Brain microvascular endothelial cell (primary cell): ENCODE data around the gene HOXA11.

Source experiments
- DNase-seq: peaks from one replicate; pipeline ENCODE4 v3.0.0-alpha.2; 2020
- H3K27ac ChIP-seq: fragments of 250-450 bp; sonication (Bioruptor Pico); 2 replicates; pipeline ENCODE4 v1.5.1; 2020; ENCODE audit warnings: mild to moderate bottlenecking, moderate library complexity
- H3K27me3 ChIP-seq: fragments of 250-450 bp; sonication (Bioruptor Pico); replicated peaks from 2 replicates; pipeline ENCODE4 v1.5.1; 2020; ENCODE audit warnings: mild to moderate bottlenecking
- H3K36me3 ChIP-seq: fragments of 250-450 bp; sonication (Bioruptor Pico); replicated peaks from 2 replicates; pipeline ENCODE4 v1.5.1; 2020; ENCODE audit warnings: mild to moderate bottlenecking
- H3K4me3 ChIP-seq: 2 replicates; pipeline ENCODE4 v1.5.1; 2011; ENCODE audit warnings: low read depth, mild to moderate bottlenecking, control low read depth, low read length, moderate library complexity
- in situ Hi-C: cut with HindIII; loops from 2 replicates; pipeline ENCODE4 v1.10.0; 2017; ENCODE audit warnings: low sequenced_read_pairs, low pct_ligation_motif_present
- TF ChIP-seq, protein P1 (sequence below): IDR thresholded peaks from 2 replicates; pipeline ENCODE4 v1.5.1; 2011; ENCODE audit warnings: low read depth, mild to moderate bottlenecking, moderate library complexity, low read length, control low read depth, inconsistent platforms; ENCODE audit errors: missing control alignments

HOXA11 gene

DNA sequence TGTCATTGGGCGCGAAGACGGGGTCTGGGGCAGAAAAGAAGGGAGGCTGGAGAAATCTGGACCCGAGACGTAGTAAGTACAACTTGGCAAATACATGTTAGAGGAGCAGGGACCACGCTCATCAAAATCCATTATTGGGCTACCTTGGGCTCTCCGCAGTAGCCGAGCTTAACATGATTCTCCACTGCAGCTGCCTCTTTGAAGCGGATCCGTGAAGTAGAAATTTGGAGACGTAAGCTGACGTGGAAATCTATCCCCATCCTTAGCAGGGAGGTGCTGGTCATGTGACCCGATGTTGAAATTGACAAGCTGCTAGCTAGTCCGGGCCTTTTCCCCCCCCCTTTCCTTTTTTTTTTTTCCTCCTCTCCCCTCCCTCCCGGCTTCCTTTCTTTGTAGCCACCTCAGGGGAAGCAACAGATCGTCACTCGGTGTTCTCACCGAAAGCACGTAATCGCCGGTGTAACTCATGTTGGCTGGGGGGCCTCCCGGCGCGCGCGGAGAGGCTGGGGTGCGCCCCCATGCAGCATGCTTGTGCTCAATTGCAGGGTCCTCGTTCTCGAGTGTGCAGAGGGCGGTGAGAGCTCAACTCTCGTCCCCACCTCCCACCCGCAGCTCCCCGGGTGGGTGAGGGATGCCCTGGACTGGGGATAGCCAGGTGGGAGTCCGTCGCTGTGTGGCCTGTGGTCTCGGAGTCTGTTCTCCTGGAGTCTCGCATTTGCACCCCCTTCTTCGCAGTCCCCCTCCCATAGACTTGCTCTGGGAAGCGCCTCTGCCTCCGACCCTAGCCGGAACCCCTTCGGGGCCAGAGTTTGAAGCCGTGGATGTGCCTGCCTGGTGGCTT, at the start of gene HOXA11:
HOXA11 (minus strand) TSS at position 220 of the 841 bp plus-strand sequence; CDS start at position 132, 88 bp downstream.
- DNase-seq = no peak
- Histone ChIP-seq H3K4me3 (no peak within 1 kb of the TSS), H3K27ac (no peak within 1 kb of the TSS), H3K27me3 (peaks cover 94% of the 10 kb centered on the region), H3K36me3 (no peaks in the 10 kb centered on the region)
- TF ChIP-seq, protein P1, sequence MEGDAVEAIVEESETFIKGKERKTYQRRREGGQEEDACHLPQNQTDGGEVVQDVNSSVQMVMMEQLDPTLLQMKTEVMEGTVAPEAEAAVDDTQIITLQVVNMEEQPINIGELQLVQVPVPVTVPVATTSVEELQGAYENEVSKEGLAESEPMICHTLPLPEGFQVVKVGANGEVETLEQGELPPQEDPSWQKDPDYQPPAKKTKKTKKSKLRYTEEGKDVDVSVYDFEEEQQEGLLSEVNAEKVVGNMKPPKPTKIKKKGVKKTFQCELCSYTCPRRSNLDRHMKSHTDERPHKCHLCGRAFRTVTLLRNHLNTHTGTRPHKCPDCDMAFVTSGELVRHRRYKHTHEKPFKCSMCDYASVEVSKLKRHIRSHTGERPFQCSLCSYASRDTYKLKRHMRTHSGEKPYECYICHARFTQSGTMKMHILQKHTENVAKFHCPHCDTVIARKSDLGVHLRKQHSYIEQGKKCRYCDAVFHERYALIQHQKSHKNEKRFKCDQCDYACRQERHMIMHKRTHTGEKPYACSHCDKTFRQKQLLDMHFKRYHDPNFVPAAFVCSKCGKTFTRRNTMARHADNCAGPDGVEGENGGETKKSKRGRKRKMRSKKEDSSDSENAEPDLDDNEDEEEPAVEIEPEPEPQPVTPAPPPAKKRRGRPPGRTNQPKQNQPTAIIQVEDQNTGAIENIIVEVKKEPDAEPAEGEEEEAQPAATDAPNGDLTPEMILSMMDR = no peak
- in situ Hi-C loops = no loop called here

DNA sequence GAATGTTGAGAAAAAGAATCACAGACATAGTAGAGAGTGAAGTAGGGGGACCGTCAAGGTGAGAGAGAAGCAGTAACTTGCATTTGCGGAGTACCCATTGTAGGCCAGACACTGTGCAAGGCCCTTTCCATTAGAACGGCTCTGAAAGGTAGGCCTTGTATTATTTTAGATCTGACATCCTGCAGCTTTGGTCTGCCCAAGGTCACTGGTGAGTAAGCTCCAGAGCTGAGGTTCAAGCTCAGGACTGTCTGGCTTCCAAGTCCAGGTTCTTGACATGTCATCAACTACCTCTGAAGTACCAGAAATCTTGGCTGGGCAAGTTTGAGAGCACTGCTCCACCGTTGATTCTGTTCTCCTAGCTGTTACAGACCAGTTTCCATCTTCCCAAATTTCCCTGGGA, 44.4 kb upstream of the HOXA11 start:
- no peaks in the 10 kb centered on the region for H3K36me3 ChIP-seq
- in situ Hi-C loops = no loop called here
- no peak overlapping the region for H3K27ac ChIP-seq
- DNase-seq = no peak
- TF ChIP-seq, protein P1 = no peak
- H3K27me3 ChIP-seq = peaks cover 37% of the 10 kb centered on the region
- H3K4me3 ChIP-seq = no peak overlapping the region

DNA sequence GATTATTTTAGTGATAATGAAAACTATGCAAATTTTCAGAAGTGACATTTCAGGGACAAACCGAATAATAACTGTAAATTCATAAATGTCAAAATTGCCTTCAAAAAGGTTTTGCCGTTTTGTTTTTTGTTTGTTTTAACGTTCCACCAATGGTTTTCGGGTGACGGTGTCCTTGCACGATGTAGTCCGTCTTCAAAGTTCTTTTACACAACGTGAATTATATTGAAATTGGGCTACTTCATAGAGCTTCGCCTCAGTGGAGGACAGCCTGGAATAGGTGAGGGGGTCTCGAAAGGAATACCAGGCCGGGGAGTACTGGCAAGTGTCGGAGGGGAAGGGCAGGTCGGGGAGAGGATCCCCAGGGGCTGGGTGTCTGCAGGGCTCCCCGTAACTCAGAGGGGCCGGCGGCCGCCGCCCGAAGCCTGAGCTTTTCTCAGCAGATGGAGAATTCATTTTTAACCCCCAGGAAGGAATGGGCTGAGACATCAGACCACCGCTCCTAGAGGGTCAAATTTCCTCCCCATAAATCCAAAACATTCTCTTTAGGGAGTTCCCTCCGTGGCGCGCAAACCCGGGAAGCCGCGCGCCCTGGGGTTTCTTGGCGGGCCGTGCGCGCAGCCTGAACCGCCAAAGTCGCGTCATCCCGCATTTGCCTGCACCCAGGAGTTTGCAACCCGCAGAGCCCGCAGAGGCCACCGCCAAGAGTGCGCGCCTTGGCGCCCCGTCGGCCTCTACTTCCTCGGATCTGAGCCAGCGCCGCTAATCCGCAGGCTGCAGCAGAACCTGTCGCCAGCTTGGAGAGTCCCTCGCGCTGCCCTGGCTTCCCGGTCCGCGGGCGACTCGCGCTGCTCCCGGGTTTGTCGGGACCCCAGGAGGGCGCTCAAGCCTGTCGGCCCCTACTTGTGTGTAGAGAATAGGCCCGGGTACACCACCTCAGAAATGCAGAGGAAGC, 40.2 kb upstream of the HOXA11 start:
- no peaks in the 10 kb centered on the region for H3K36me3 ChIP-seq
- no peak for DNase-seq
- peaks cover 76% of the 10 kb centered on the region for H3K27me3 ChIP-seq
- H3K4me3 ChIP-seq = no peak overlapping the region
- TF ChIP-seq, protein P1 = no peak
- in situ Hi-C loops = loop anchor here (25.0 kb wide), 1 partner anchor 362 kb away; no protein-coding TSS in a partner anchor
- H3K27ac ChIP-seq = no peak overlapping the region

DNA sequence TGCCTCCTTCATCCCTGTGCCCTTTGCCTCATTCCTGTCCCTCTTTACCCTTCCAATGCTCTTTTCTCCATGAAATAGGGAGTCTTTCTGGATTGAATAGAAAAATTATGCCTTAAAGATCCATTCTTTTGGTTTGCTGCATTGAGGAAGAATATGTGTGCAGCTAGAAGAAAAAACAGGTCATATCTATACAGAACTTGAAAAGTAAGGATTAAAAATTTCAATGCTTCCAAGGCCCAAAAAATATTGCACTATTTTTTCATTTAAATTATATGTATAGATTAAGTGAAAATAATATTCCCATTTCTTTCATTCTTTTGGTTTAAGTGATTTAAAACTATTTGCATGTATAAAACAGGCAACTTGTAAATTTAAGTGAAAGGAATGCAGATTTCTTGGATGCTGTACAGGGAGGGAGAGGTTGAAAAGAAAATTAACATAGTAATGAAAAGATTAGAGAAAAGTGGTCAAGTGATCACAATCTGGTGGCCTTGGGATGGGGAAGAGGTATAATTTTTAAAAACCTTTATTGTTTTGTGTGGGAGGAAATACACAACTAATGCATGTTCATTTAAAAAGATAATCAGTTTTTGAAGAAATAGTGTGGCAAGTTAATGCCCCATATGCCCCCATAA, 39.0 kb upstream of the HOXA11 start:
- no peaks in the 10 kb centered on the region for H3K36me3 ChIP-seq
- no peak overlapping the region for H3K4me3 ChIP-seq
- no peak for DNase-seq
- H3K27ac ChIP-seq = no peak overlapping the region
- TF ChIP-seq, protein P1 = no peak
- in situ Hi-C loops = loop anchor here (25.0 kb wide), 1 partner anchor 363 kb away; no protein-coding TSS in a partner anchor
- H3K27me3 ChIP-seq = peaks cover 84% of the 10 kb centered on the region

DNA sequence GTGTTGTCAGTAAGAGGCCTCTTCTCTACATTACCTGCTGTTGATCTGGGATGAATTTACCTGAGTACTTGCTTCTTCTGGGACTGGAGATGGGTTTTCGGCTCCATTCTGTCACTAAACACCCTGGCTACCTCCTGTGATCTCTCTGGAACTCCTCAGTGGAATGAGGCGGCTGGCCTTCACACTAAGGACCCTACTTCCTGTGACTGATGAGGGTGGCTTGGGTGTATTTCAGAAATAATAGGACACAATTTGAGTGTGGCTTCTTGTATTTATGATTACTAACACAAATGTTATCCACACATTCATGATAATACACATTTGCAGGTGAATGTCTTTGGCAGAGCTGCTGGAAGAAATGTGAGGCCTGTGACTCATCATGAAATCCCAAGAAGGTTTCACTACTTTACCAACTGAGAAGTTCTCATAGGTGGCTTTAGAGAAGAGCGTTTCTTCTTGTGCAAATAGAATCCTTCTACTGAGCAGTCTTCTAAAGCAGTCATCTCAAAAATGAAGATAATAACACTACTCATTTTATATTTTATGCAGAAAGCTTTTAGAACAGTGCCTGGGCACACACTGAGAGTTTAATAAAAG, 36.3 kb upstream of the HOXA11 start:
- Histone ChIP-seq H3K4me3 (no peak overlapping the region), H3K36me3 (no peaks in the 10 kb centered on the region), H3K27me3 (peaks cover 85% of the 10 kb centered on the region), H3K27ac (no peak overlapping the region)
- TF ChIP-seq, protein P1 = no peak
- no peak for DNase-seq
- in situ Hi-C loops = loop anchor here (25.0 kb wide), 1 partner anchor 366 kb away; no protein-coding TSS in a partner anchor
